Thyroid gland (tissue), 4 donors: ENCODE data around the gene ACER1. TPM values are rescaled to one million over a fixed set of nuclear protein-coding genes. Genes with fewer than 3 reads are reported as not detected.
A peak's percentile ranks its signal among the peaks of the same experiment; 100 is the strongest.
"Not testable (repeated sequence)": the region's sequence is repeated elsewhere in the genome, so short reads cannot be mapped to it uniquely, and the experiment has no call there.

Source experiments
- DNase-seq, 2 donors: peaks; one replicate each; pipeline ENCODE4 v3.0.0-alpha.2; 2019
- H3K27ac ChIP-seq, 3 donors: fragments of 200-600 bp; sonication (generic); 1 replicate in 2 of 3; 2 replicates in 1 of 3; pipeline ENCODE4 v1.5.1; 2016 to 2019; ENCODE audit warnings: mild to moderate bottlenecking in 1 of 3, moderate library complexity in 1 of 3
- H3K27me3 ChIP-seq: fragments of 200-600 bp; sonication (generic); one replicate; pipeline ENCODE4 v1.5.1; 2019
- H3K36me3 ChIP-seq, 2 donors: fragments of 200-600 bp; sonication (generic); one replicate each; pipeline ENCODE4 v1.5.1; 2016 to 2019
- H3K4me1 ChIP-seq, 2 donors: fragments of 200-600 bp; sonication (generic); one replicate each; pipeline ENCODE4 v1.5.1; 2017 to 2019
- H3K4me3 ChIP-seq, 3 donors: fragments of 200-600 bp; sonication (generic); replicated peaks in 1 of 3; 1 replicate in 2 of 3; 2 replicates in 1 of 3; pipeline ENCODE4 v1.5.1; 2016; ENCODE audit warnings: mild to moderate bottlenecking in 1 of 3
- H3K9me3 ChIP-seq: fragments of 200-600 bp; sonication (generic); one replicate; pipeline ENCODE4 v1.5.1; 2017
- POLR2A ChIP-seq, 2 donors: fragments of 450-650 bp; IDR thresholded peaks; one replicate each; pipeline ENCODE4 v1.6.1; 2017; ENCODE audit warnings: antibody characterized with exemption in 2 of 2, mild to moderate bottlenecking in 2 of 2, moderate library complexity in 1 of 2
- WGBS, 2 donors: methylation state at CpG; one replicate each; pipeline ENCODE4 v1.1.5; 2017; 5-methylcytosine and 5-hydroxymethylcytosine counted together
- intact Hi-C: fragments of 100-400 bp; cut with DNase I; formaldehyde crosslinking; loops from one replicate; pipeline ENCODE4 v1.15.1; 2023
- total RNA-seq, 4 donors: library from RNA; depleted of rRNA; stranded (reverse); fragments of >200 nt; gene quantifications; one replicate each; pipeline ENCODE4 v1.2.3, GENCODE V29; 2016
- TF ChIP-seq, protein P1 (sequence below), 6 experiments: fragments of 200-600 bp in 3 of 6; fragments of 450-650 bp in 3 of 6; sonication (generic) in 3 of 6; IDR thresholded peaks; one replicate each; pipeline ENCODE4 v1.5.1; 2016 to 2019; ENCODE audit warnings: antibody characterized with exemption in 6 of 6, mild to moderate bottlenecking in 2 of 6, inconsistent platforms in 1 of 6, moderate library complexity in 1 of 6

ACER1 gene
- total RNA-seq, 4 donors from 2014 or later: 0.67 TPM; not detected in 3

DNA sequence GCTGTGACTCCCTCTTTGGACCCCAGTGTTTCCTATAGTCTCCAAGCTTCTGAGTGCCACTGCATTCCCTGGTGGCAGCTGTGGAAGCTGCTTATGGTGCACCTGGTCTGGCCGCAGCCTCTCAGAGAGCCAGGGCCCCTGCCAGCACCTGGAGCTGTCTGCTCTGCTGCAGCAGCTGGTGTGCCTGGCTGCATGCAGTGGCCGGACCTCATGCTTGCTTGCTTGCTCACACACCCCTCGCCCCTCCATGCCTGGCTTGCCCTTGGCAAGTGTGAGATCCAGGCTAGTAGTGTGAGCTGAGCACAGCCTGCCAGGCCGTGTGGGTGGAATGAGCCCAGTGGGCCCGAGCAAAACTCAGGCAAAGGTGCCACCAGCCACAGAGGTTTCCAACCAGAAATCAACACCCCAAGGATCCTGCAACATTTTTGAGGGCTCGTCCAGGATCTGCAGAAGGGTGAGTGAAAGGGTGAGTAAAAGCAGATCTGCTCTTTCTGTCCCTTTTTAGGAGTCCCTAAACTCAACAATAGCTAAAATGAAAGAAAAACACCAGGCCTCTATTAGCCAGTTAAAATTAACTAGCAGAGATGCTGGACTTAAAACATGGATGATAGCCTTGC is 46.0 kb downstream of the ACER1 start:
- Histone ChIP-seq H3K9me3 (peaks cover 9% of the 10 kb centered on the region), H3K27me3 (no peaks in the 10 kb centered on the region), H3K27ac (no peak overlapping the region), H3K4me1 (no peaks in the 10 kb centered on the region), H3K4me3 (no peak overlapping the region), H3K36me3 (no peaks in the 10 kb centered on the region)
- no peak for TF ChIP-seq POLR2A (IDR thresholded peaks at IDR 0.05)
- TF ChIP-seq, protein P1, sequence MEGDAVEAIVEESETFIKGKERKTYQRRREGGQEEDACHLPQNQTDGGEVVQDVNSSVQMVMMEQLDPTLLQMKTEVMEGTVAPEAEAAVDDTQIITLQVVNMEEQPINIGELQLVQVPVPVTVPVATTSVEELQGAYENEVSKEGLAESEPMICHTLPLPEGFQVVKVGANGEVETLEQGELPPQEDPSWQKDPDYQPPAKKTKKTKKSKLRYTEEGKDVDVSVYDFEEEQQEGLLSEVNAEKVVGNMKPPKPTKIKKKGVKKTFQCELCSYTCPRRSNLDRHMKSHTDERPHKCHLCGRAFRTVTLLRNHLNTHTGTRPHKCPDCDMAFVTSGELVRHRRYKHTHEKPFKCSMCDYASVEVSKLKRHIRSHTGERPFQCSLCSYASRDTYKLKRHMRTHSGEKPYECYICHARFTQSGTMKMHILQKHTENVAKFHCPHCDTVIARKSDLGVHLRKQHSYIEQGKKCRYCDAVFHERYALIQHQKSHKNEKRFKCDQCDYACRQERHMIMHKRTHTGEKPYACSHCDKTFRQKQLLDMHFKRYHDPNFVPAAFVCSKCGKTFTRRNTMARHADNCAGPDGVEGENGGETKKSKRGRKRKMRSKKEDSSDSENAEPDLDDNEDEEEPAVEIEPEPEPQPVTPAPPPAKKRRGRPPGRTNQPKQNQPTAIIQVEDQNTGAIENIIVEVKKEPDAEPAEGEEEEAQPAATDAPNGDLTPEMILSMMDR (IDR thresholded peaks at IDR 0.05): no peak
- intact Hi-C loops: no loop called here
- 83 to 93% methylated on average over 4 to 6 of the region's 6 CpGs for WGBS, 2 donors
- no peak for DNase-seq

DNA sequence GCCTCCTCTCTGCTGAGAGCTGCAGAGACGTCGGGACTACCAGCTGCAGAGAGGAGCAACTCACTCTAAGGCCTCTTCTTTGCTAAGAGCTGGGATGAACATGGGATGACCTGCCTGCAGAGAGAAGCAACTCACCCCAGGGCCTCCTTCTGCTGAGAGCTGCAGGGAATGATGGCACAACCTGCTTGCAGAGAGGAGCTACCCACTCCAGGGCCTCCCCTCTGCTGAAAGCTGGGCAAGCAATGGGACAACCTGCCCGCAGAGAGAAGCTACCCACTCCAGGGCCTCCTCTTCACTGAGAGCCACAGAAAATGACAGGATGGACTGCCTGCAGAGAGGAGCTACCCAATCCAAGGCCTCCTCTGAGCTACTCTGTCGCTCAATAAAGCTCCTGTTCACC is 46.7 kb downstream of the ACER1 start:
- intact Hi-C loops: no loop called here
- DNase-seq: no peak
- H3K9me3 ChIP-seq: peaks cover 9% of the 10 kb centered on the region
- H3K27me3 ChIP-seq: no peaks in the 10 kb centered on the region
- WGBS, 2 donors: 86 to 92% methylated on average over 1 to 4 of the region's 4 CpGs
- no peak overlapping the region for H3K27ac ChIP-seq
- H3K36me3 ChIP-seq: no peaks in the 10 kb centered on the region
- H3K4me1 ChIP-seq: no peaks in the 10 kb centered on the region
- no peak overlapping the region for H3K4me3 ChIP-seq
- no peak for TF ChIP-seq POLR2A (IDR thresholded peaks at IDR 0.05)

DNA sequence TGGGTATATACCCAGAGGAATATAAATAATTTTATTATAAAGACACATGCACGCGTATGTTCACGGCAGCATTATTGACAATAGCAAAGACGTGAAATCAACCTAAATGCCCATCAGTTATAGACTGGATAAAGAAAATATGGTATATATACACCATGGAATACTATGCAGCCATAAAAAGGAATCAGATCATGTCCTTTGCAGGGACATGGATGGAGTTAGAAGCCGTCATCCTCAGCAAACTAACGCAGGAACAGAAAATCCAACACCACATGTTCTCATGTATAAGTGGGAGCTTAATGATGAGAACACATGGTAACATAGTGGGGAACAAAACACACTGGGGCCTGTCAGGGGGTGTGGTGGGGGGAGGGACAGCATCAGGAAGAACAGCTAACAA is 51.0 kb downstream of the ACER1 start:
- intact Hi-C loops, H3K27ac ChIP-seq, H3K9me3 ChIP-seq, H3K36me3 ChIP-seq, H3K27me3 ChIP-seq, DNase-seq, H3K4me3 ChIP-seq: not testable (repeated sequence)
- WGBS, 2 donors: 86 to 89% methylated on average over 6 of the region's 6 CpGs
- H3K4me1 ChIP-seq: peaks cover 12 to 15% of the 10 kb centered on the region in 2 donors

DNA sequence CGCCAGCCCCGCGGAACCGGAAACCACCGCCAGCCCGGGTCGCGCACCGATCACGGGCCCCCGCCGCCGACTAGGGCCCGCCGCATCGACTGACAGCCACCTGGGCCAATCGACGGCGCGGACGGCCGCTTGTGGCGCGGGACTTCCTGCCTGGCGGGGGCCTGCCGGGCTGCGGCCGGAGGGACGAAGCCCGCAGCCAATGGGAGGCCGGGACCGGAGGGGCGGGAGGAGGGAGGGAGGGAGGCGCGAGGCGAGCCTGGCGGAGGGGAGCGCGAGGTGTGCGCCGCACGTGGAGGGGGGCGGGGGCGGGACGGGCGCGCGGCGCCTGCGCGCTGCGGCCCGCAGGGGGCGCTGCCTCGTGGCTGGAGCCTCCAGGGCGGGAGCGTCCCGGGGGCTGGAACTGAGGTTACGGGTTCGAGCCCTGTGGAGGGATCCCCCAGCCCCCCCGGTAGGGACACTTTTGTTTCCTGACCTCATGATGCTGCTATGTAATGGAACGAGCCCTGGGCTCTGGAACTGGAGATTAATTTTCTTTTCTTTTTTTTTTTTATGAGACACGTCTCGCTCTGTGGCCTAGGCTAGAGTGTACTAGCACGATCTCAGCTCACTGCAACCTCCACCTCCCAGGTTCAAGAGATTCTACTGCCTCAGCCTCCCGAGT is 53.4 kb downstream of the ACER1 start, which contains the start of gene MLLT1:
Gene MLLT1, minus strand, starts transcription at position 45 of the 661 bp plus-strand sequence. CDS start 191 bp downstream, outside the sequence.
- Histone ChIP-seq H3K9me3 (no peaks in the 10 kb centered on the region), H3K4me1 (peaks cover 15 to 29% of the 10 kb centered on the region in 2 donors), H3K27me3 (no peaks in the 10 kb centered on the region), H3K36me3 (no peaks in the 10 kb centered on the region), H3K4me3 (peak within 1 kb of the TSS; percentile 69 to 93 (median 92)), H3K27ac (peak within 1 kb of the TSS; percentile 58 to 78 (median 71))
- intact Hi-C loops: loop anchor here (5.0 kb wide), 1 partner anchor 53 kb away; no protein-coding TSS in a partner anchor
- DNase-seq: peak; percentile 96
- TF ChIP-seq POLR2A (IDR thresholded peaks at IDR 0.05): peak in 1 of 2 donors; percentile 56
- TF ChIP-seq, protein P1 (IDR thresholded peaks at IDR 0.05): peak in 5 of 6 experiments; percentile 39 to 90 (median 60)
- whole genome bisulfite sequencing, 2 donors: 10 to 56% methylated on average over 6 to 32 of the region's 66 CpGs

DNA sequence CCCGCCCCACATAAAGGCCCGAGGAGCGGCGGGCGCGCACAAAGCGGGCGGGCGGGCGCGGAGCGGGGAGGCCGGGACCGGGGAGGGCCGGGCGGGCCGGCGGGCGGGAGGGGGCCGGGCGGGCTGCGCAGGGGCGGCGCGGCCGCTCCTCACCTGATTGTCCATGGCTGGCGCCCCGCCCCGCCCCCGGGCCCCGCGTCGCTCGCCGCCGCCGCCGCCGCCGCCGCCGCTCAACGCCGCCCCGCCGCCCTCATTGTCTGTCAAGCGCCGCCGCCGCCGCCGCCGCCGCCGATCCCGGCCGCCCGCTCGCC is 53.8 kb downstream of the ACER1 start:
- WGBS, 2 donors: no CpG with 5 or more reads among the region's 59 CpGs
- no peak for TF ChIP-seq POLR2A (IDR thresholded peaks at IDR 0.05)
- TF ChIP-seq, protein P1 (IDR thresholded peaks at IDR 0.05): no peak
- no peak for DNase-seq
- Histone ChIP-seq H3K9me3 (no peaks in the 10 kb centered on the region), H3K27me3 (no peaks in the 10 kb centered on the region), H3K4me1 (peaks cover 20 to 34% of the 10 kb centered on the region in 2 donors), H3K27ac (peak overlapping the region in 2 of 3 donors; percentile 71 to 78), H3K36me3 (no peaks in the 10 kb centered on the region), H3K4me3 (peak overlapping the region; percentile 69 to 93 (median 92))
- intact Hi-C loops: loop anchor here (5.0 kb wide), 1 partner anchor 52 kb away; no protein-coding TSS in a partner anchor
